ENCODE measurements around the gene CDC42BPG. TPM values are rescaled to one million over a fixed set of nuclear protein-coding genes. Genes with fewer than 3 reads are reported as not detected.
A peak's percentile ranks its signal among the peaks of the same experiment; 100 is the strongest.
"Not testable (repeated sequence)": the region's sequence is repeated elsewhere in the genome, so short reads cannot be mapped to it uniquely, and the experiment has no call there.

Gene CDC42BPG
- total RNA-seq, 1 donor from 2014 or later: 0.16 TPM

- no peak for DNase-seq
These were observed 9.5 kb downstream of the CDC42BPG start for GRCh38 chr11:64834723-64835615.

GRCh38 chr11:64834031-64834722 lies 10.3 kb downstream of the CDC42BPG start:
- DNase-seq: no peak

GRCh38 chr11:64833509-64833908 lies 10.9 kb downstream of the CDC42BPG start:
- no peak for DNase-seq

GRCh38 chr11:64833198-64833502 lies 11.3 kb downstream of the CDC42BPG start:
- no peak for DNase-seq

GRCh38 chr11:64832467-64833197 lies 11.8 kb downstream of the CDC42BPG start:
- no peak for DNase-seq

GRCh38 chr11:64831411-64831891 lies 13.0 kb downstream of the CDC42BPG start:
- no peak for DNase-seq

- no peak for DNase-seq
These were observed 14.8 kb downstream of the CDC42BPG start for GRCh38 chr11:64829536-64830251.

GRCh38 chr11:64827451-64827839 lies 17.0 kb downstream of the CDC42BPG start:
- no peak for DNase-seq

- DNase-seq: no peak
These were observed 17.6 kb downstream of the CDC42BPG start for GRCh38 chr11:64826578-64827450.

- no peak for DNase-seq
These were observed 18.4 kb downstream of the CDC42BPG start for GRCh38 chr11:64826062-64826461.

GRCh38 chr11:64823568-64824119 lies 20.8 kb downstream of the CDC42BPG start:
- no peak for DNase-seq

GRCh38 chr11:64817476-64817875 lies 27.0 kb downstream of the CDC42BPG start:
- DNase-seq: no peak

GRCh38 chr11:64815433-64815832 lies 29.0 kb downstream of the CDC42BPG start:
- DNase-seq: not testable (repeated sequence)

- no peak for DNase-seq
These were observed 29.7 kb downstream of the CDC42BPG start for GRCh38 chr11:64814712-64815187.

GRCh38 chr11:64813826-64814225 lies 30.6 kb downstream of the CDC42BPG start:
- DNase-seq: no peak

- DNase-seq: no peak
These were observed 33.6 kb downstream of the CDC42BPG start for GRCh38 chr11:64810891-64811272.

GRCh38 chr11:64810271-64810890 lies 34.1 kb downstream of the CDC42BPG start, which contains the start of gene MEN1:
TSS of gene MEN1 (minus strand) at chr11:64810551. CDS start at chr11:64810109, 442 bp downstream.
- DNase-seq: peak; percentile 98

GRCh38 chr11:64809781-64810241 lies 34.6 kb downstream of the CDC42BPG start:
- DNase-seq: no peak

- no peak for DNase-seq
These were observed 39.0 kb downstream of the CDC42BPG start for GRCh38 chr11:64805481-64805880.

All from occipital lobe (tissue), 2 donors.